ENCODE measurements around the gene H2BK1.

The H2BK1 gene

GRCh38 chr7:151202836-151203235 is 7.5 kb downstream of the H2BK1 start:
- TF ChIP-seq, protein P1, sequence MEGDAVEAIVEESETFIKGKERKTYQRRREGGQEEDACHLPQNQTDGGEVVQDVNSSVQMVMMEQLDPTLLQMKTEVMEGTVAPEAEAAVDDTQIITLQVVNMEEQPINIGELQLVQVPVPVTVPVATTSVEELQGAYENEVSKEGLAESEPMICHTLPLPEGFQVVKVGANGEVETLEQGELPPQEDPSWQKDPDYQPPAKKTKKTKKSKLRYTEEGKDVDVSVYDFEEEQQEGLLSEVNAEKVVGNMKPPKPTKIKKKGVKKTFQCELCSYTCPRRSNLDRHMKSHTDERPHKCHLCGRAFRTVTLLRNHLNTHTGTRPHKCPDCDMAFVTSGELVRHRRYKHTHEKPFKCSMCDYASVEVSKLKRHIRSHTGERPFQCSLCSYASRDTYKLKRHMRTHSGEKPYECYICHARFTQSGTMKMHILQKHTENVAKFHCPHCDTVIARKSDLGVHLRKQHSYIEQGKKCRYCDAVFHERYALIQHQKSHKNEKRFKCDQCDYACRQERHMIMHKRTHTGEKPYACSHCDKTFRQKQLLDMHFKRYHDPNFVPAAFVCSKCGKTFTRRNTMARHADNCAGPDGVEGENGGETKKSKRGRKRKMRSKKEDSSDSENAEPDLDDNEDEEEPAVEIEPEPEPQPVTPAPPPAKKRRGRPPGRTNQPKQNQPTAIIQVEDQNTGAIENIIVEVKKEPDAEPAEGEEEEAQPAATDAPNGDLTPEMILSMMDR (IDR thresholded peaks at IDR 0.05; ENCODE audit: low read depth, low read length, missing control alignments) = no peak
- DNase-seq (ENCODE audit: extremely low read depth, low read depth) = no peak
- no peak overlapping the region for H3K4me3 ChIP-seq (replicated peaks; ENCODE audit: low read depth, low read length)

DNA sequence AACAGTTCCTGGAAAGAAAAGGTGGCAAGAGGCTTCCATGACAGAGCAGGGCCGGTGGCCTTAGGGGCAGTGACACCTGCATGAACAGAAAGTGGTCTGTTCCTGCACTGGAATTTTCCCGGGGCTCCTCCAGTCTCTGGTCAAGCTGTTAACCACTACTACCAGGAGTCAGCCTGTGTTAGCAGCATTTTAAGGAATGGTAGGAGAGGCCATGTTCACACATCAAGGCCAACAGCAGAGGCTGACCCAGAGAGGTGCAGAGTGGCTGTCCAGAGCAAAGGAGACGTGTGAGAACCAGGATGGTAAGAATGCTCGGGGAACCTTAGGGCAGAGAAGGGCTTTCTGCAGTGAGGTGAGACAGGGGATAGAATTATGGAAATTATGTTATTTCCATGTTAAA is 8.5 kb downstream of the H2BK1 start:
- no peak overlapping the region for H3K4me3 ChIP-seq (replicated peaks; ENCODE audit: low read depth, low read length)
- TF ChIP-seq, protein P1 (IDR thresholded peaks at IDR 0.05; ENCODE audit: low read depth, low read length, missing control alignments) = no peak
- no peak for DNase-seq (ENCODE audit: extremely low read depth, low read depth)

DNA sequence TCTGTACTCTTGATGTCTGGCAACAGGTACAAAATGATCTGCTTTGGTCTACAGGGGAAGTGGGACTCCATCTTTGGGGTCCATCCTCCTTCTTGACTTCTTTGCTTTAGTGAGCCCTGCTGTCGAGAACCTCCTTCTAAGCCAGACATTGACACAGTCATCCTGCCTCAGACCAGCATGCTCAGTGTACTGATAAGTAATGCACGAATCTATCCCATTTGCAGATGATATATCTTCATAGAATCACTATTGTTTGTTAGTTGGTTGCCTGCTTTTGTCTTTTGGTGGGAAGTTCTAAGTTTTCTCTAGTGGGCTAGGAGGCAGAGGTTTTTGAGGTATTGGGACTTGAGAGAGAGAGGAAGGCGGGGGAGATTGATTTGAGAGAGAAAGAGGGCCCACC is 8.9 kb downstream of the H2BK1 start:
- TF ChIP-seq, protein P1 (IDR thresholded peaks at IDR 0.05; ENCODE audit: low read depth, low read length, missing control alignments) = no peak
- no peak for DNase-seq (ENCODE audit: extremely low read depth, low read depth)
- H3K4me3 ChIP-seq (replicated peaks; ENCODE audit: low read depth, low read length) = no peak overlapping the region

DNA sequence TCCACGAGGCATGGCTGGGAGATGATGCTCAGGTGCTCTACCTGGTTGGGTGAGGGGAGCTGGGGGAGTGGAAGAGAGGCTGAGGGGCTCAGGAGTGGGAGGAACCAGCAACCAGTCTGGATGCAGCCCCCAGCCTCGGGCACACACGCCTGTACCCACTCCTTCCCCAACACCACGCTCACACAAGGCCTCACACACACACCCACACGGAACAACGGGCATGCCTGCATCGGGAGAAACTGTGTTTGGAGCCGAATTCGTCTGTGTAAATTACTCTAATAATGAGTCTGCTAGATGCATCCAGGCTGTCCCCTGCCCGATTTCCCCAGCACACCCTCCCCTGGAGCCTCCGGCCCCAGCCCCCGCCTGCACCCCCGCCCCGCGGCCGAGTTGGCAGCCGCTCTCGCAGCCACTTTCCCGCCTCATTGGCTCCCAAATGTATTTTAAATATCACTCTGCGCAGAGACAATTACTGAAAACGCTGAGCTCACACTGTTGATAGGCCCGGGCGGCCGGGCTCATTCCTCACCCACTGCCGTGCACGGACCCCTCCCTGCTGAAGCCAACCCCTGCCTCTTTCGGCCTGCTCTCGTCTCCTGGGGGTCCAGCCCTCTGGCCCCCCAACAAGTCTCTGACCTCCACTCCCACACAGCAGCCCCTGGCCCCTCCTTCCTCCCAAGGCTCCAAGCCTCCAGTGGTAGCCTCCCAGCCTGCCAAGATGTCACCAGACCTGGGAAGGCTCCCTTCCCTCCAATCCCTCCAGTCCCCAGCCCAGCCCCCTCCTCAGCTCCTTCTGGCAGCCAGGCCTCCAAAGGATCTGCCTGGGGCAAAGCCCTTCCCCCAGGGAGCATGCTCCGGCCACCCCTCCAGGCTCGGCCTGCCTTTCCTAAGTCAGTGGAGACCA is 11.1 kb downstream of the H2BK1 start:
- TF ChIP-seq, protein P1 (IDR thresholded peaks at IDR 0.05; ENCODE audit: low read depth, low read length, missing control alignments) = no peak
- no peak for DNase-seq (ENCODE audit: extremely low read depth, low read depth)
- no peak overlapping the region for H3K4me3 ChIP-seq (replicated peaks; ENCODE audit: low read depth, low read length)

DNA sequence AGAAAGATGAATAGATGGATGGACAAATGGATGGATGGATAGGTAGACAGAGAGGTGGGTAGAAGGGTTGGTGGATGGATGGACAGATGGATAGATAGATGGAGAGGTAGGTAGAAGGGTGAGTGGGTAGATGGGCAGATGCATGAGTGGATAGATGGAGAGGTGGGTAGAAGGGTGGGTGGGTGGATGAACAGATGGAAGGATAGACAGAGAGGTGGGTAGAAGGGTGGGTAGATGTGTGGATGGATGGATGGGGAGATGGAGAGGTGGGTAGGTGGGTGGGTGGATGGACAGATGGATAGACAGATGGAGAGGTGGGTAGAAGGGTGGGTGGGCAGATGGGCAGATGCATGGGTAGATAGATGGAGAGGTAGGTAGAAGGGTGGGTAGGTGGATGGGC is 12.4 kb downstream of the H2BK1 start:
- H3K4me3 ChIP-seq (replicated peaks; ENCODE audit: low read depth, low read length) = no peak overlapping the region
- no peak for DNase-seq (ENCODE audit: extremely low read depth, low read depth)
- TF ChIP-seq, protein P1 (IDR thresholded peaks at IDR 0.05; ENCODE audit: low read depth, low read length, missing control alignments) = no peak

GRCh38 chr7:151195616-151196450 is 14.5 kb downstream of the H2BK1 start:
- no peak for DNase-seq (ENCODE audit: extremely low read depth, low read depth)
- TF ChIP-seq, protein P1 (IDR thresholded peaks at IDR 0.05; ENCODE audit: low read depth, low read length, missing control alignments) = no peak
- no peak overlapping the region for H3K4me3 ChIP-seq (replicated peaks; ENCODE audit: low read depth, low read length)

All from HFF-Myc (cell line).